ENCODE data around the gene GIGYF1.
"Not testable (repeated sequence)": the region's sequence is repeated elsewhere in the genome, so short reads cannot be mapped to it uniquely, and the experiment has no call there.

GIGYF1 gene

GRCh38 chr7:100705753-100706671 lies 12.0 kb upstream of the GIGYF1 start, which contains the start of gene POP7:
TSS of gene POP7 (plus strand) at chr7:100706121. CDS start at chr7:100706831, 710 bp downstream.
- peak; percentile 99 for DNase-seq
- peak within 1 kb of the TSS; percentile 83 for H3K27ac ChIP-seq (ENCODE audit: low read length)
- no peaks in the 10 kb centered on the region for H3K9me3 ChIP-seq (replicated peaks; ENCODE audit: insufficient read depth, low read length)
- peaks cover 4% of the 10 kb centered on the region; the same call in 1 of the 2 replicates for H3F3A ChIP-seq (ENCODE audit: insufficient read depth, low read length)
- peak within 1 kb of the TSS; percentile 95 for H3K9ac ChIP-seq (ENCODE audit: low read length)
- peaks cover 8% of the 10 kb centered on the region; the same call in 1 of the 2 replicates for H3K4me1 ChIP-seq (ENCODE audit: low read length)
- H3K27me3 ChIP-seq (replicated peaks; ENCODE audit: insufficient read depth, low read length), result peaks cover 27% of the 10 kb centered on the region
- H3K79me2 ChIP-seq (ENCODE audit: low read length), result peaks cover 16% of the 10 kb centered on the region
- no peaks in the 10 kb centered on the region for H3K9me2 ChIP-seq (replicated peaks; ENCODE audit: insufficient read depth, low read length)
- no peaks in the 10 kb centered on the region; the same call in 1 of the 2 replicates for H3K36me3 ChIP-seq (replicated peaks; ENCODE audit: insufficient read depth, low read length)
- no peaks in the 10 kb centered on the region for H4K20me1 ChIP-seq (ENCODE audit: insufficient read depth, low read length)
- H2AFZ ChIP-seq (ENCODE audit: low read length), result peak within 1 kb of the TSS; percentile 89
- peak within 1 kb of the TSS; percentile 96 for H3K4me3 ChIP-seq (ENCODE audit: low read length)
- TF ChIP-seq CTCF (IDR thresholded peaks at IDR 0.05; ENCODE audit: low read length), result no peak
- no peak for TF ChIP-seq EZH2phosphoT487 (IDR thresholded peaks at IDR 0.05; ENCODE audit: low read length)
- TF ChIP-seq EZH2 (optimal IDR thresholded peaks at IDR 0.05; ENCODE audit: low read depth, low read length), result no peak
- peak within 1 kb of the TSS; percentile 88 for H3K4me2 ChIP-seq (ENCODE audit: low read depth, low read length)

DNA sequence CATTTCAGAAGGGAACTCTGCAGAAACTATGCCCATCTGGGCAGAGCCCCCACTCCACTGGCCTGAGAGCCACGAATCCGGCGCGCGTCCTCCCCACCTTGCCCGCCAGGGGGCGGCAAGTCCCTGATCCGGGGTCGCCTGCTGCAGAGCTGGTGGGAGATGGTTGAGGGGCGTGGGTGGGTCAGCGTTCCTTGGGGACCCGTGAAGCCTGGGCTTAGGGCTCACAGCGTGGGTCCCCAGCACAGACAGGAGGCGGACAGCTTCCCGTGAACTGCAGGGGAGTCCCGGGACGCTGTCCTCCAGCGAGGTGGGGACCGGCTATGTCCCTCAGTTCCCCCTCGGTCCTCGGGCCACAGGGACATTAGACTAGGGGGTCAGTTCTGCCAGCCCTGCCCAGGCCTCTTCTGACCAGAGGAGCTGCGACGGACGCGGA lies 11.3 kb upstream of the GIGYF1 start:
- peak; percentile 73 for DNase-seq
- H2AFZ ChIP-seq (ENCODE audit: low read length), result peak overlapping the region; percentile 79
- H3K36me3 ChIP-seq (replicated peaks; ENCODE audit: insufficient read depth, low read length), result no peaks in the 10 kb centered on the region; the same call in 1 of the 2 replicates
- no peaks in the 10 kb centered on the region for H3K9me3 ChIP-seq (replicated peaks; ENCODE audit: insufficient read depth, low read length)
- H3K4me3 ChIP-seq (ENCODE audit: low read length), result peak overlapping the region; percentile 96
- H3K27ac ChIP-seq (ENCODE audit: low read length), result peak overlapping the region; percentile 83
- H4K20me1 ChIP-seq (ENCODE audit: insufficient read depth, low read length), result no peaks in the 10 kb centered on the region
- peaks cover 34% of the 10 kb centered on the region for H3K27me3 ChIP-seq (replicated peaks; ENCODE audit: insufficient read depth, low read length)
- H3K4me2 ChIP-seq (ENCODE audit: low read depth, low read length), result peak overlapping the region; percentile 85
- H3K9ac ChIP-seq (ENCODE audit: low read length), result peak overlapping the region; percentile 95
- TF ChIP-seq CTCF (IDR thresholded peaks at IDR 0.05; ENCODE audit: low read length) (peak; percentile 95), EZH2phosphoT487 (IDR thresholded peaks at IDR 0.05; ENCODE audit: low read length) (no peak), EZH2 (optimal IDR thresholded peaks at IDR 0.05; ENCODE audit: low read depth, low read length) (no peak)
- peaks cover 8% of the 10 kb centered on the region; the same call in 1 of the 2 replicates for H3K4me1 ChIP-seq (ENCODE audit: low read length)
- H3K9me2 ChIP-seq (replicated peaks; ENCODE audit: insufficient read depth, low read length), result no peaks in the 10 kb centered on the region
- H3F3A ChIP-seq (ENCODE audit: insufficient read depth, low read length), result peaks cover 4% of the 10 kb centered on the region; the same call in 1 of the 2 replicates
- peaks cover 16% of the 10 kb centered on the region for H3K79me2 ChIP-seq (ENCODE audit: low read length)

- not testable (repeated sequence) for H2AFZ ChIP-seq (ENCODE audit: low read length); H3K4me1 ChIP-seq (ENCODE audit: low read length); H3F3A ChIP-seq (ENCODE audit: insufficient read depth, low read length); H3K79me2 ChIP-seq (ENCODE audit: low read length); DNase-seq; H3K27ac ChIP-seq (ENCODE audit: low read length); H3K9me2 ChIP-seq (replicated peaks; ENCODE audit: insufficient read depth, low read length); H3K4me2 ChIP-seq (ENCODE audit: low read depth, low read length); H3K4me3 ChIP-seq (ENCODE audit: low read length); H3K36me3 ChIP-seq (replicated peaks; ENCODE audit: insufficient read depth, low read length); H3K9me3 ChIP-seq (replicated peaks; ENCODE audit: insufficient read depth, low read length); H4K20me1 ChIP-seq (ENCODE audit: insufficient read depth, low read length); H3K9ac ChIP-seq (ENCODE audit: low read length)
- H3K27me3 ChIP-seq (replicated peaks; ENCODE audit: insufficient read depth, low read length), result peaks cover 65% of the 10 kb centered on the region
Observed at GRCh38 chr7:100701089-100701488, 7.0 kb upstream of the GIGYF1 start.

Measured in MM.1S (cell line).